Colonic mucosa (tissue), 4 donors: ENCODE results near the gene AMBRA1. TPM values are rescaled to one million over a fixed set of nuclear protein-coding genes. Genes with fewer than 3 reads are reported as not detected.

ENCODE experiments used
- DNase-seq: peaks from one replicate; pipeline ENCODE4 v3.0.0-alpha.2; 2020
- H3K27ac ChIP-seq: fragments of 200-600 bp; one replicate; pipeline ENCODE4 v1.8.0; 2021
- H3K27me3 ChIP-seq: fragments of 200-600 bp; one replicate; pipeline ENCODE4 v1.8.0; 2021
- H3K36me3 ChIP-seq: fragments of 200-600 bp; one replicate; pipeline ENCODE4 v1.8.0; 2021
- H3K4me1 ChIP-seq: fragments of 200-600 bp; one replicate; pipeline ENCODE4 v1.8.0; 2021; ENCODE audit warnings: mild to moderate bottlenecking
- H3K4me3 ChIP-seq: fragments of 200-600 bp; one replicate; pipeline ENCODE4 v1.8.0; 2021
- H3K9ac ChIP-seq, 2 donors: one replicate each; pipeline ENCODE4 v1.7.0; 2013; ENCODE audit warnings: control low read depth in 2 of 2, low read depth in 2 of 2, low read length in 2 of 2
- H3K9me3 ChIP-seq: fragments of 200-600 bp; one replicate; pipeline ENCODE4 v1.8.0; 2021
- CTCF ChIP-seq: fragments of 200-600 bp; IDR thresholded peaks from one replicate; pipeline ENCODE4 v1.8.0; 2022; ENCODE audit warnings: antibody characterized with exemption, mild to moderate bottlenecking
- intact Hi-C: fragments of 100-400 bp; cut with DNase I; formaldehyde crosslinking; loops from one replicate; pipeline ENCODE4 v1.14.1; 2022
- total RNA-seq, 2 donors: library from RNA; stranded (reverse); fragmentation: NEBNext Ultra II Directional in 1 of 2; extraction: Animal tissue kit (Norgen Biotek cat#: 25700) in 1 of 2; gene quantifications; one replicate each; pipeline ENCODE4 v1.2.1, GENCODE V29; 2021
- donor health status: healthy.
- donor health status: DM: no; HTN: no; CAD: no.
- donor health status: DM: no; HTN: no; CAD: no.

The AMBRA1 gene
- total RNA-seq, 2 donors from 2014 or later = 32.7 to 33.8 TPM

GRCh38 chr11:46369458-46370152 is 224.2 kb downstream of the AMBRA1 start:
- no peaks in the 10 kb centered on the region for H3K36me3 ChIP-seq
- TF ChIP-seq CTCF = peak; percentile 94
- intact Hi-C loops = loop anchor here (5.0 kb wide), 1 partner anchor 132 kb away; no protein-coding TSS in a partner anchor

GRCh38 chr11:46367916-46368267 is 225.9 kb downstream of the AMBRA1 start:
- no peak for TF ChIP-seq CTCF
- H3K4me3 ChIP-seq = no peak overlapping the region
- intact Hi-C loops = loop anchor here (5.0 kb wide), 1 partner anchor 131 kb away; no protein-coding TSS in a partner anchor
- no peak for DNase-seq
- H3K36me3 ChIP-seq = no peaks in the 10 kb centered on the region
- peak overlapping the region in 1 of 2 donors; percentile 35 for H3K9ac ChIP-seq
- no peaks in the 10 kb centered on the region for H3K4me1 ChIP-seq
- H3K27me3 ChIP-seq = no peaks in the 10 kb centered on the region
- H3K9me3 ChIP-seq = no peaks in the 10 kb centered on the region
- H3K27ac ChIP-seq = no peak overlapping the region

More at GRCh38 chr11:46369458-46370152, 224.2 kb downstream of the AMBRA1 start:
- Histone ChIP-seq H3K4me1 (no peaks in the 10 kb centered on the region), H3K9ac (no peak overlapping the region), H3K27ac (no peak overlapping the region), H3K27me3 (no peaks in the 10 kb centered on the region), H3K4me3 (no peak overlapping the region), H3K9me3 (no peaks in the 10 kb centered on the region)
- peak; percentile 52 for DNase-seq

- no peaks in the 10 kb centered on the region for H3K9me3 ChIP-seq
- DNase-seq = peak; percentile 77
- peak overlapping the region in 1 of 2 donors; percentile 35 for H3K9ac ChIP-seq
- no peaks in the 10 kb centered on the region for H3K27me3 ChIP-seq
- TF ChIP-seq CTCF = peak; percentile 81
- H3K4me3 ChIP-seq = no peak overlapping the region
- H3K27ac ChIP-seq = no peak overlapping the region
- intact Hi-C loops = loop anchor here (5.0 kb wide), 1 partner anchor 130 kb away; no protein-coding TSS in a partner anchor
- no peaks in the 10 kb centered on the region for H3K4me1 ChIP-seq
- H3K36me3 ChIP-seq = no peaks in the 10 kb centered on the region
Observed at GRCh38 chr11:46367244-46367915, 226.4 kb downstream of the AMBRA1 start.

GRCh38 chr11:46366661-46367161 is 227.1 kb downstream of the AMBRA1 start:
- no peak for DNase-seq
- no peak overlapping the region for H3K27ac ChIP-seq
- intact Hi-C loops = loop anchor here (5.0 kb wide), 1 partner anchor 129 kb away; no protein-coding TSS in a partner anchor
- H3K9ac ChIP-seq = no peak overlapping the region
- H3K27me3 ChIP-seq = no peaks in the 10 kb centered on the region
- no peaks in the 10 kb centered on the region for H3K9me3 ChIP-seq
- H3K4me1 ChIP-seq = peaks cover under 1% of the 10 kb centered on the region
- TF ChIP-seq CTCF = no peak
- H3K4me3 ChIP-seq = no peak overlapping the region
- H3K36me3 ChIP-seq = no peaks in the 10 kb centered on the region

GRCh38 chr11:46366260-46366659 is 227.6 kb downstream of the AMBRA1 start:
- DNase-seq = no peak
- no peak overlapping the region for H3K27ac ChIP-seq
- H3K36me3 ChIP-seq = no peaks in the 10 kb centered on the region
- no peak overlapping the region for H3K4me3 ChIP-seq
- TF ChIP-seq CTCF = no peak
- no peaks in the 10 kb centered on the region for H3K9me3 ChIP-seq
- peaks cover 3% of the 10 kb centered on the region for H3K4me1 ChIP-seq
- intact Hi-C loops = loop anchor here (5.0 kb wide), 1 partner anchor 129 kb away; no protein-coding TSS in a partner anchor
- H3K9ac ChIP-seq = no peak overlapping the region
- no peaks in the 10 kb centered on the region for H3K27me3 ChIP-seq
